ENCODE results near the gene ADGRF4. TPM values are rescaled to one million over a fixed set of nuclear protein-coding genes. Genes with fewer than 3 reads are reported as not detected.

Gene ADGRF4
- total and polyA plus RNA-seq, 4 donors, result 0.10 to 0.48 (median 0.22) TPM

DNA sequence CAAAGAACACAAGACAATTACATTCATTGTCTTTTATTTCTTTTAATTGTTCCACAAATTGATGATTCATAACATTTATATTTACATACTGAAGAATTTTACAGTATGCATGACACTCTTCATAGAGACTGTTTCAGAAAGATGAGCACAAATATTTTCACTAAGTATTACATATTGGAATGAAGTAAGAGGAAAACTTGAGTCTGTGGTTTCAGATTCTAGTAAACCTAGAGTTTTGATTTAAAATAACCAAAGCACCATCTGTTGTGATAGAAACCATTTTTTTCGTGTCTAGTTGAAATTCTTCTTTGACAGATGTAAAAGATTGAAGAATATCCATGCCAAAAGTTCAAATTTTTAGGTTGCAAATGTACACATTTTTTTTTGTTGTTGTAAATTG is 51.4 kb downstream of the ADGRF4 start:
- TF ChIP-seq, protein P1, sequence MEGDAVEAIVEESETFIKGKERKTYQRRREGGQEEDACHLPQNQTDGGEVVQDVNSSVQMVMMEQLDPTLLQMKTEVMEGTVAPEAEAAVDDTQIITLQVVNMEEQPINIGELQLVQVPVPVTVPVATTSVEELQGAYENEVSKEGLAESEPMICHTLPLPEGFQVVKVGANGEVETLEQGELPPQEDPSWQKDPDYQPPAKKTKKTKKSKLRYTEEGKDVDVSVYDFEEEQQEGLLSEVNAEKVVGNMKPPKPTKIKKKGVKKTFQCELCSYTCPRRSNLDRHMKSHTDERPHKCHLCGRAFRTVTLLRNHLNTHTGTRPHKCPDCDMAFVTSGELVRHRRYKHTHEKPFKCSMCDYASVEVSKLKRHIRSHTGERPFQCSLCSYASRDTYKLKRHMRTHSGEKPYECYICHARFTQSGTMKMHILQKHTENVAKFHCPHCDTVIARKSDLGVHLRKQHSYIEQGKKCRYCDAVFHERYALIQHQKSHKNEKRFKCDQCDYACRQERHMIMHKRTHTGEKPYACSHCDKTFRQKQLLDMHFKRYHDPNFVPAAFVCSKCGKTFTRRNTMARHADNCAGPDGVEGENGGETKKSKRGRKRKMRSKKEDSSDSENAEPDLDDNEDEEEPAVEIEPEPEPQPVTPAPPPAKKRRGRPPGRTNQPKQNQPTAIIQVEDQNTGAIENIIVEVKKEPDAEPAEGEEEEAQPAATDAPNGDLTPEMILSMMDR (IDR thresholded peaks at IDR 0.05; ENCODE audit: control extremely low read depth, extremely low read depth), result no peak
- 65 to 66% methylated on average over 1 of the region's 1 CpG for WGBS, 2 donors
- no peak overlapping the region for H3K9ac ChIP-seq (ENCODE audit: insufficient read depth in 1 of 2, low read length in 2 of 2)

DNA sequence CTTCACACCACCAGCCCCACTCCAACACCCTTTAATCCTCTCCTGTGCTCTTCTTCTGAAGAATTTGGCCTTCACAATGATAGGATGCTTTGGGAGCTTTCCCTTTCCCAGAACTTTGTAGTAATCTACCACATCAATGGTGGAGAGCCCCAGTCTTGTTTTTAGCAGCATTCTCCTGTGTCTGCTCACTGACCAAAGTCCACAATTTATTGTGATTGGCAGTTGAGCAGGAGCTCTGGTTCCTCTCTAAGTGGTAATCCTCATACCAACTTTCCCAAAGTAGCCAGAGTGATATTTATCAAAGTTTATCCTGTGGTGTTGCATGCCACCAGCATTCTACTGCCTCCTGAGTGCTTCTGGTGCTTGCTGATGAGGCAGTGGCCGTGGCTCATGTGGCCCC is 54.4 kb downstream of the ADGRF4 start:
- Histone ChIP-seq H3K27me3 (ENCODE audit: control insufficient read depth in 3 of 3, insufficient read depth in 3 of 3, low read length in 2 of 3) (no peaks in the 10 kb centered on the region), H3K4me1 (ENCODE audit: control insufficient read depth in 5 of 5, insufficient read depth in 5 of 5, low read length in 5 of 5) (no peaks in the 10 kb centered on the region), H3K9ac (ENCODE audit: insufficient read depth in 1 of 2, low read length in 2 of 2) (no peak overlapping the region), H3K4me3 (no peak overlapping the region), H3K27ac (ENCODE audit: low read depth in 1 of 2, low read length in 1 of 2) (no peak overlapping the region), H3K36me3 (ENCODE audit: control insufficient read depth in 4 of 4, insufficient read depth in 4 of 4, low read length in 4 of 4) (no peaks in the 10 kb centered on the region), H3K9me3 (ENCODE audit: control insufficient read depth in 4 of 4, insufficient read depth in 3 of 4, low read length in 3 of 4) (no peaks in the 10 kb centered on the region)
- 81 to 91% methylated on average over 1 of the region's 1 CpG for WGBS, 2 donors
- ATAC-seq (ENCODE audit: insufficient read depth, low FRiP score) (no peak), DNase-seq (no peak)
- TF ChIP-seq, protein P1 (IDR thresholded peaks at IDR 0.05; ENCODE audit: control extremely low read depth, extremely low read depth), result no peak

More for the DNA sequence above, 51.4 kb downstream of the ADGRF4 start:
- Histone ChIP-seq H3K4me3 (no peak overlapping the region), H3K36me3 (ENCODE audit: control insufficient read depth in 4 of 4, insufficient read depth in 4 of 4, low read length in 4 of 4) (no peaks in the 10 kb centered on the region), H3K4me1 (ENCODE audit: control insufficient read depth in 5 of 5, insufficient read depth in 5 of 5, low read length in 5 of 5) (no peaks in the 10 kb centered on the region), H3K27me3 (ENCODE audit: control insufficient read depth in 3 of 3, insufficient read depth in 3 of 3, low read length in 2 of 3) (no peaks in the 10 kb centered on the region), H3K9me3 (ENCODE audit: control insufficient read depth in 4 of 4, insufficient read depth in 3 of 4, low read length in 3 of 4) (no peaks in the 10 kb centered on the region), H3K27ac (ENCODE audit: low read depth in 1 of 2, low read length in 1 of 2) (no peak overlapping the region)
- DNase-seq (no peak), ATAC-seq (ENCODE audit: insufficient read depth, low FRiP score) (no peak)

DNA sequence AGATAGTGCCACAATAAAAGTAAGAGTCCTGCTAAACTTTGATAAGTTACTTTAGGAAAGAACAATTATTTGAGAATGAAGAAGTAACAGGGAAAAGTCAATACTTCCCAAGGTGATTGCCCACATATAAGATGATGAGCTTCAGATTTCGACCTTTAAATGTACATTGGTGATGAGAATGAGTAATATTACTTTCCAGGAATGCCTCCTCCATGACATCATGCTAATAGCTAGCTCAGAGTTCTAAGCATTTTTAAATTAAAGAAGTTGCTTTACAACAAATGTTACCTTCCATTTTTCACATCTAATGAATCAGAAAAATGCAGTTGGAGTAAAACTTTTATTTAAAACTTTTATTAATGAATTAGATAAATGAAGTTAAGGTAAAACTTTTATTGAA is 61.0 kb downstream of the ADGRF4 start:
- ATAC-seq (ENCODE audit: insufficient read depth, low FRiP score) (no peak), DNase-seq (no peak)
- H3K27me3 ChIP-seq (ENCODE audit: control insufficient read depth in 3 of 3, insufficient read depth in 3 of 3, low read length in 2 of 3), result no peaks in the 10 kb centered on the region
- no peaks in the 10 kb centered on the region for H3K36me3 ChIP-seq (ENCODE audit: control insufficient read depth in 4 of 4, insufficient read depth in 4 of 4, low read length in 4 of 4)
- no peaks in the 10 kb centered on the region for H3K4me1 ChIP-seq (ENCODE audit: control insufficient read depth in 5 of 5, insufficient read depth in 5 of 5, low read length in 5 of 5)
- TF ChIP-seq, protein P1 (IDR thresholded peaks at IDR 0.05; ENCODE audit: control extremely low read depth, extremely low read depth), result no peak
- WGBS, 2 donors, result 55 to 83% methylated on average over 1 of the region's 1 CpG
- no peak overlapping the region for H3K27ac ChIP-seq (ENCODE audit: low read depth in 1 of 2, low read length in 1 of 2)
- H3K9ac ChIP-seq (ENCODE audit: insufficient read depth in 1 of 2, low read length in 2 of 2), result no peak overlapping the region
- no peaks in the 10 kb centered on the region for H3K9me3 ChIP-seq (ENCODE audit: control insufficient read depth in 4 of 4, insufficient read depth in 3 of 4, low read length in 3 of 4)
- no peak overlapping the region for H3K4me3 ChIP-seq

DNA sequence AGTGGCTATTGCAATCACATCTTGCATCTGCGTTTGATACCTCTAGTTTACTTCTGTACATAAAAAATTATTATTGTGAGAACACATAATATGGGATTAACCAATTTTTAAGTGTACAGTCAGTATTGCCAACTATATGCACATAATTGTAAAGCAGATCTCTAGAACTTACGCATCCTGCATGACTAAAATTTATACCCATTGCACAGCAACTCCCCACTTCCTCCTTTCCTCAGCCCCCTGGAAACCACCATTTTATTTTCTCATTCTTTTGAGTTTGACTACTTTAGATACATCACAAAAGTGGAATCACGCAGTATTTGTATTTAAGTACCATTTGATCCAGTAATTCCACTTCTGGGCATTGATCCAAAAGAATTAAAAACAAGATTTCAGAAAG is 64.1 kb downstream of the ADGRF4 start:
- DNase-seq, result no peak
- no peaks in the 10 kb centered on the region for H3K4me1 ChIP-seq (ENCODE audit: control insufficient read depth in 5 of 5, insufficient read depth in 5 of 5, low read length in 5 of 5)
- peaks cover 0 to 4% (median 0%) of the 10 kb centered on the region in 4 donors for H3K9me3 ChIP-seq (ENCODE audit: control insufficient read depth in 4 of 4, insufficient read depth in 3 of 4, low read length in 3 of 4)
- no peak overlapping the region for H3K4me3 ChIP-seq
- H3K27ac ChIP-seq (ENCODE audit: low read depth in 1 of 2, low read length in 1 of 2), result no peak overlapping the region
- no peaks in the 10 kb centered on the region for H3K27me3 ChIP-seq (ENCODE audit: control insufficient read depth in 3 of 3, insufficient read depth in 3 of 3, low read length in 2 of 3)
- H3K36me3 ChIP-seq (ENCODE audit: control insufficient read depth in 4 of 4, insufficient read depth in 4 of 4, low read length in 4 of 4), result no peaks in the 10 kb centered on the region
- H3K9ac ChIP-seq (ENCODE audit: insufficient read depth in 1 of 2, low read length in 2 of 2), result no peak overlapping the region
- 94 to 95% methylated on average over 3 of the region's 3 CpGs for WGBS, 2 donors
- TF ChIP-seq, protein P1 (IDR thresholded peaks at IDR 0.05; ENCODE audit: control extremely low read depth, extremely low read depth), result no peak
- no peak for ATAC-seq (ENCODE audit: insufficient read depth, low FRiP score)

Measured in lung (tissue), 12 donors.